ENCODE measurements around the gene SLC7A6. TPM values are rescaled to one million over a fixed set of nuclear protein-coding genes. Genes with fewer than 3 reads are reported as not detected.

Gene SLC7A6
- polyA plus RNA-seq, 1 experiment: 51.2 TPM

DNA sequence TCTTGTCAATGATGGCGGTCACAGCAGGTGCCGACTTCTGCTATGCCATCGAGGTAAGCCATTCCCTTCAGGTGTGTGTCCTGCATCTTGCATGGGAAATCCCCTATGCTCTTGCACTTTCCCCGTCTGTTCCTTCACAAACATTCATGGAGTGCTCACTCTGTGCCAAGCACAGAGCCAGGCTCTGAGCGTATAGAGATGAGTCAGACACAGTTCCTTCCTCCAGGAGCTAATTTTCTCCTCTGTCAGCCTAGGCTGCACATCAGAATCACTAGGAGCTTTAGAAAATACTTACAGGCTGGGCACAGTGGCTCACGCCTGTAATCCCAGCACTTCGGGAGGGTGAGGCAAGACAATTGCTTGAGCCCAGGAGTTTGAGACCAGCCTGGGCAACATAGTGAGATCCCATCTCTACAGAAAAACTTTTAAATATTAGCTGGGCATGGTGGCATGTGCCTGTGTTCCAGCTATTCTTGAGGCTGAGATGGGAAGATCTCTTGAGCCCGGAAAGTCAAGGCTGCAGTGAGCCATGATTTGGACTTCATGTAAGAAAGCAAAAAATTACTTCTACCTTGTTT, 60.5 kb downstream of the SLC7A6 start:
- Histone ChIP-seq H3K27me3 (ENCODE audit: control insufficient read depth, insufficient read depth, low read length) (no peaks in the 10 kb centered on the region), H3K36me3 (ENCODE audit: control insufficient read depth, insufficient read depth, low read length) (peaks cover 5% of the 10 kb centered on the region), H3K4me3 (ENCODE audit: low read depth, low read length) (no peak overlapping the region)
- ChIA-PET CTCF (interaction anchor here (1.4 to 13.5 kb wide), 2 partner anchors 14 to 66 kb away, joined by 4 to 310 read pairs; partner anchors contain the start of genes PRMT7, SLC7A6 and SLC7A6OS), POLR2A (interaction anchor here (0.6 kb wide), 1 partner anchor 9 kb away, joined by 3 read pairs; no protein-coding TSS in a partner anchor)
- DNase-seq (ENCODE audit: low read depth): no peak
- TF ChIP-seq, protein P1, sequence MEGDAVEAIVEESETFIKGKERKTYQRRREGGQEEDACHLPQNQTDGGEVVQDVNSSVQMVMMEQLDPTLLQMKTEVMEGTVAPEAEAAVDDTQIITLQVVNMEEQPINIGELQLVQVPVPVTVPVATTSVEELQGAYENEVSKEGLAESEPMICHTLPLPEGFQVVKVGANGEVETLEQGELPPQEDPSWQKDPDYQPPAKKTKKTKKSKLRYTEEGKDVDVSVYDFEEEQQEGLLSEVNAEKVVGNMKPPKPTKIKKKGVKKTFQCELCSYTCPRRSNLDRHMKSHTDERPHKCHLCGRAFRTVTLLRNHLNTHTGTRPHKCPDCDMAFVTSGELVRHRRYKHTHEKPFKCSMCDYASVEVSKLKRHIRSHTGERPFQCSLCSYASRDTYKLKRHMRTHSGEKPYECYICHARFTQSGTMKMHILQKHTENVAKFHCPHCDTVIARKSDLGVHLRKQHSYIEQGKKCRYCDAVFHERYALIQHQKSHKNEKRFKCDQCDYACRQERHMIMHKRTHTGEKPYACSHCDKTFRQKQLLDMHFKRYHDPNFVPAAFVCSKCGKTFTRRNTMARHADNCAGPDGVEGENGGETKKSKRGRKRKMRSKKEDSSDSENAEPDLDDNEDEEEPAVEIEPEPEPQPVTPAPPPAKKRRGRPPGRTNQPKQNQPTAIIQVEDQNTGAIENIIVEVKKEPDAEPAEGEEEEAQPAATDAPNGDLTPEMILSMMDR (IDR thresholded peaks at IDR 0.05; ENCODE audit: insufficient read depth, low read depth, low read length): no peak

DNA sequence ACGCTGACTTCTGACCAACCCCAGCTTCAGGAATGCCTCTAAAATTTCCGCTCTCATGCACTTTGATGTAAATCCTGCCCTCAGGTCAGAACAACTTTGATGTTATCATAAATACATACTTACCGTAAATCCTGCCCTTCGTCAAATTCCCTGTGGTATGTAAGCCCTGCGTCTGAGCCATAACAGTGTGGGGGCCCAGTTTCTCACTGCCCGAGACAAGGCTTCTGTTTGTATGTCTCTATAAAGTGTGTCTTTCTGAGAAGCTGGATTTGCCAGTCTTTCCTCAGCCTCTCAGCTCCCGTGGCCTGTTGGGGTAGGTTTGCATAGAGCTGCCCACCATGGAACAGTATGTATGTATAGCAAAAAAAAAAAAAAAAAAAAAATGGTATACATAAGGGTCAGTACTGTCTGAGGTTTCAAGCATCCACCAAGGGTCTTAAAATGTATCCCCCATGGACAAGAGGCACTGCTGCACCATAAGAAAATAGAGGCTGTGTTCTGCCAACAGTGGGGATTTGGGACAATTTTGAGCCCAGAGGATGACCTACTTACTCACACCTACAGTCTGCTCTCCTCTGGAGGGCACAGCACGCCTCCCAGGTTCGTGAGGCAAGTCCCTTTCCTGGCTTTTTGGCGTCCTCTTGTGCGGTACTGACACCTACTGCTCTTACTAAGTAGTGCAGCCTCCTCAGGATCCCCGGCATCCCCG, 64.0 kb downstream of the SLC7A6 start:
- Histone ChIP-seq H3K4me3 (ENCODE audit: low read depth, low read length) (no peak overlapping the region), H3K36me3 (ENCODE audit: control insufficient read depth, insufficient read depth, low read length) (peaks cover 5% of the 10 kb centered on the region), H3K27me3 (ENCODE audit: control insufficient read depth, insufficient read depth, low read length) (no peaks in the 10 kb centered on the region)
- TF ChIP-seq, protein P1 (IDR thresholded peaks at IDR 0.05; ENCODE audit: insufficient read depth, low read depth, low read length): peak; percentile 94
- CTCF ChIA-PET: interaction anchor here (0.5 to 13.5 kb wide), 29 partner anchors 9 to 534 kb away, joined by 3 to 310 read pairs (median 4); partner anchors contain the start of genes PLA2G15, PRMT7, SLC7A6 and SLC7A6OS
- DNase-seq (ENCODE audit: low read depth): peak; percentile 19
- POLR2A ChIA-PET: interaction anchor here (0.6 kb wide), 1 partner anchor 69 kb away, joined by 9 read pairs; no protein-coding TSS in a partner anchor

DNA sequence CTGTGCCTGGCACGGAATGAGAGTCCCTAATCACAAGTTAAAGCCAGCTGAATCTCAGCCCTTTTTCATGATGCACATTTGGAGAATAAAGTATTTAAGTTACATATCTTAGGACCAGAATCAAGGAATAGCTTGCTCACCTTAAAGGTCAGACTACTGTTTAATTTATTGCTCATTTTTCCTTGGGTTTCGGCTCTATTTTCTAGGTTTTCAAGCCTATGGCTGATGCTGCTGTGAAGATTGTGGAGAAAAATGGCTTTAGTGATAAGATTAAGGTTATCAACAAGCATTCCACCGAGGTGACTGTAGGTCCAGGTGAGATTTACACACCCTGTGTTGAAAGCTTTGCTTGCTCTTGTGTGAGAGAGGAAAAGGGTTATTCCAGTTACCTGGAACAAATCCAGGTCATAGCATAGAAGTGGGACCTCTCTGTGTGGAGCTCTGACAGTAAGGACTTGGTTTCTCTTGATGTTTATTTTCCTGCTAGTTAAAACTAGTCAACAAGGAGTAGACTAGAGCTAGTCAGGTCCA, 64.6 kb downstream of the SLC7A6 start:
- TF ChIP-seq, protein P1 (IDR thresholded peaks at IDR 0.05; ENCODE audit: insufficient read depth, low read depth, low read length): no peak
- DNase-seq (ENCODE audit: low read depth): no peak
- POLR2A ChIA-PET: interaction anchor here (0.6 kb wide), 1 partner anchor 70 kb away, joined by 9 read pairs; no protein-coding TSS in a partner anchor
- peaks cover 5% of the 10 kb centered on the region for H3K36me3 ChIP-seq (ENCODE audit: control insufficient read depth, insufficient read depth, low read length)
- CTCF ChIA-PET: interaction anchor here (0.6 to 13.5 kb wide), 25 partner anchors 9 to 395 kb away, joined by 3 to 310 read pairs (median 4); partner anchors contain the start of genes PLA2G15, PRMT7, SLC7A6 and SLC7A6OS
- H3K27me3 ChIP-seq (ENCODE audit: control insufficient read depth, insufficient read depth, low read length): no peaks in the 10 kb centered on the region
- no peak overlapping the region for H3K4me3 ChIP-seq (ENCODE audit: low read depth, low read length)

DNA sequence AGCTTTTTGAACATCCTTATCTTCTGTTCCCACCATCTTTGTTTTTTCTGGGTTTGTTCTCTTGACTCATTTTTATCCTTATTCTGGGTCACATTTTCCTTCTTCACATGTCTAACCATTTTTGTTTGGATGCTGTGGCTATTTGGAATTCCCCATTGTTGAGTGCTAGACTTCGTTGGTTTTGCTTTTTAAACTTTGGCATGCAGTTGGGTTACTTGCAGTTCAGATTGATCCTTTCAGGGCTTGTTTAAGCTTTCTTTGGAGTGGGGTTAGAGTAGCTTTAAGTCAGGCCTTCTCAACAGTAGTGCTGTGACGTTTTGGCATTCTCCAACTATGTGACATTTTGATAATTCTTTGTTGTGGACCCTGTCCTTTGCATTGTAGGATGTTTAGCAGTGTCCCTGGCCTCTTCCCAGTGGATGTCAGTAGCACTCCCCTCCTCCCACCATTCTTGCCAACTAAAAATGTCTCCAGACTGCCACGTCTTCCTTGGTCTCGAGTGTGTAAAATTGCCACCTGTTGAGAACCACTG, 67.6 kb downstream of the SLC7A6 start:
- no peak for DNase-seq (ENCODE audit: low read depth)
- TF ChIP-seq, protein P1 (IDR thresholded peaks at IDR 0.05; ENCODE audit: insufficient read depth, low read depth, low read length): no peak
- no peak overlapping the region for H3K4me3 ChIP-seq (ENCODE audit: low read depth, low read length)
- ChIA-PET POLR2A (no interaction called here), CTCF (interaction anchor here (0.7 to 4.7 kb wide), 8 partner anchors 13 to 94 kb away, joined by 3 to 33 read pairs (median 4); partner anchors contain the start of gene SLC7A6)
- no peaks in the 10 kb centered on the region for H3K27me3 ChIP-seq (ENCODE audit: control insufficient read depth, insufficient read depth, low read length)
- peaks cover 3% of the 10 kb centered on the region; the same call in 1 of the 2 replicates for H3K36me3 ChIP-seq (ENCODE audit: control insufficient read depth, insufficient read depth, low read length)
